Esophagus muscularis mucosa (tissue), 4 donors: ENCODE results near the gene SPATS2. TPM values are rescaled to one million over a fixed set of nuclear protein-coding genes. Genes with fewer than 3 reads are reported as not detected.
"Not testable (repeated sequence)": the region's sequence is repeated elsewhere in the genome, so short reads cannot be mapped to it uniquely, and the experiment has no call there.

ENCODE experiments used
- DNase-seq: peaks from one replicate; pipeline ENCODE4 v3.0.0-alpha.2; 2017; ENCODE audit errors: extremely low spot score
- H3K27ac ChIP-seq, 4 donors: fragments of 200-600 bp; sonication (generic); replicated peaks in 1 of 4; 1 replicate in 3 of 4; 2 replicates in 1 of 4; pipeline ENCODE4 v1.5.1; 2016 to 2019; ENCODE audit warnings: mild to moderate bottlenecking in 1 of 4
- H3K27me3 ChIP-seq, 4 donors: fragments of 200-600 bp; sonication (generic); one replicate each; pipeline versions ENCODE4 v1.5.1 to v1.6.0; 2016 to 2019
- H3K36me3 ChIP-seq, 4 donors: fragments of 200-600 bp; sonication (generic); one replicate each; pipeline ENCODE4 v1.5.1; 2016 to 2019
- H3K4me1 ChIP-seq, 4 donors: fragments of 200-600 bp; sonication (generic); one replicate each; pipeline ENCODE4 v1.5.1; 2016 to 2019
- H3K4me3 ChIP-seq, 4 donors: fragments of 200-600 bp; sonication (generic); 1 replicate in 2 of 4; 2 replicates in 2 of 4; pipeline ENCODE4 v1.5.1; 2016 to 2019; ENCODE audit warnings: mild to moderate bottlenecking in 4 of 4, moderate library complexity in 1 of 4
- H3K9me3 ChIP-seq, 4 donors: fragments of 200-600 bp; sonication (generic); 1 replicate in 3 of 4; 2 replicates in 1 of 4; pipeline ENCODE4 v1.5.1; 2016 to 2019
- CTCF ChIP-seq, 3 experiments: fragments of 200-600 bp in 2 of 3; fragments of 450-650 bp in 1 of 3; sonication (generic) in 2 of 3; IDR thresholded peaks; one replicate each; pipeline ENCODE4 v1.5.1; 2017 to 2019; ENCODE audit warnings: antibody characterized with exemption in 3 of 3, mild to moderate bottlenecking in 2 of 3, moderate library complexity in 1 of 3
- EP300 ChIP-seq: sonication (generic); formaldehyde crosslinking; IDR thresholded peaks from one replicate; pipeline ENCODE4 v1.6.1; 2017; ENCODE audit warnings: antibody characterized with exemption
- POLR2A ChIP-seq: fragments of 450-650 bp; IDR thresholded peaks from one replicate; pipeline ENCODE4 v1.6.1; 2017; ENCODE audit warnings: antibody characterized with exemption, moderate library complexity, mild to moderate bottlenecking, low read depth
- POLR2AphosphoS5 ChIP-seq, 2 donors: sonication (generic); formaldehyde crosslinking; IDR thresholded peaks; one replicate each; pipeline ENCODE4 v1.6.1; 2017; ENCODE audit warnings: antibody characterized with exemption in 2 of 2
- WGBS: methylation state at CpG from one replicate; pipeline ENCODE4 v1.1.5; 2018; 5-methylcytosine and 5-hydroxymethylcytosine counted together
- intact Hi-C: fragments of 100-400 bp; cut with DNase I; formaldehyde crosslinking; loops from one replicate; pipeline ENCODE4 v1.15.1; 2023
- total RNA-seq, 4 donors: library from RNA; depleted of rRNA; stranded (reverse); fragments of >200 nt; gene quantifications; one replicate each; pipeline versions ENCODE4 v1.1.0 to v1.2.1, GENCODE V29; 2016

SPATS2 gene
- total RNA-seq, 4 donors from 2014 or later, result 9.5 to 16.6 (median 11.5) TPM

DNA sequence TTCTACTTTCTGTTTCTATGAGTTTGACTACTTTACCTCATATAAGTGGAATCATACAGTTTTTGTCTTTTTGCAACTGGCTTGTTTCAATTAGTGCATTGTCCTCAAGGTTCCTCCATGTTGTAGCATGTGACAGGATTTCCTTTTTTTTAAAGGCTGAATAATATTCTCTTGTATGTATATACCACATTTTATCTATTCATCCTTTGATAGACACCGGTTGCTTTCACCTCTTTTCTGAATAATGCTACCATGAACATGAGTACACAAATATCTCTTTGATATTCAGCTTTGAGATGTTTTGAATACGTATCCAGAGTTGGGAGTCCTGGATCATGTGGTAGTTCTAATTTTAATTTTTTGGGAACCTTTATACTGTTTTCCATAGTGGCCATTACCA lies 65.4 kb downstream of the SPATS2 start:
- no peaks in the 10 kb centered on the region for H3K36me3 ChIP-seq
- no peaks in the 10 kb centered on the region for H3K27me3 ChIP-seq
- H3K4me3 ChIP-seq, result no peak overlapping the region
- intact Hi-C loops, result no loop called here
- DNase-seq, result no peak
- H3K27ac ChIP-seq, result no peak overlapping the region
- no peaks in the 10 kb centered on the region for H3K4me1 ChIP-seq
- WGBS, result 89% methylated on average over 2 of the region's 2 CpGs
- H3K9me3 ChIP-seq, result no peaks in the 10 kb centered on the region
- TF ChIP-seq POLR2AphosphoS5 (IDR thresholded peaks at IDR 0.05) (no peak), CTCF (IDR thresholded peaks at IDR 0.05) (no peak), EP300 (no peak), POLR2A (no peak)

DNA sequence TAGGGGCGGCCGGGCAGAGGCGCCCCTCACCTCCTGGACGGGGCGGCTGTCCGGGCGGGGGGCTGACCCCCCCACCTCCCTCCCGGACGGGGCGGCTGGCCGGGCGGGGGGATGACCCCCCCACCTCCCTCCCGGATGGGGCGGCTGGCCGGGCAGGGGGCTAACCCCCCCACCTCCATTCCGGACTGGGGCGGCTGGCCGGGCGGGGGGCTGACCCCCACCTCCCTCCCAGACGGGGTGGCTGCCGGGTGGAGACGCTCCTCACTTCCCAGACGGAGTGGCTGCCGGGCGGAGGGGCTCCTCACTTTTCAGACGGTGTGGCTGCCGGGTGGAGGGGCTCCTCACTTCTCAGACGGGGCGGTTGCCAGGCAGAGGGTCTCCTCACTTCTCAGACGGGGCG lies 69.5 kb downstream of the SPATS2 start:
- H3K27me3 ChIP-seq, H3K27ac ChIP-seq, H3K36me3 ChIP-seq, H3K4me1 ChIP-seq, intact Hi-C loops, H3K9me3 ChIP-seq, DNase-seq, H3K4me3 ChIP-seq: not testable (repeated sequence)
- no CpG with 5 or more reads among the region's 31 CpGs for WGBS

DNA sequence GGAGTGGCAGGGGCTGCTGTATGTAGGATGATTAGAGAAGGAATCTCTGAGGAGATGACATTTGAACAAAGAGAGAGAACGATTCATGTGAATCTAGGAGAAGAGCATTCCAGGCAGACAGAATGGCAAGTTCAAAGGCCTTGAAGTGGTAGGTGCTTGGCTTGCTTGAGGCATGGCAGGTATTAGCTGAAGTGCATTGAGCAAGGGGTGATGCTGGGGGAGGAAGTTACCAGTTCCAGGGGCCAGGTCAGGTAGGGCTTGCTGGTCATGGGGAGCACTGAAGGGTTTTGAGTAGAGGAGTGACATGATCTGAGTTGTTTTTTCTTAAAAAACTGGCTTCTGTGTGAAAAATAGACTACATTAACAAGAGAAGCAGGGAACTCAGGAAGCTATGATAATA lies 71.8 kb downstream of the SPATS2 start:
- Histone ChIP-seq H3K36me3 (no peaks in the 10 kb centered on the region), H3K27me3 (no peaks in the 10 kb centered on the region), H3K27ac (no peak overlapping the region), H3K9me3 (no peaks in the 10 kb centered on the region), H3K4me1 (no peaks in the 10 kb centered on the region), H3K4me3 (no peak overlapping the region)
- no peak for DNase-seq
- 100% methylated on average over 1 of the region's 1 CpG for WGBS
- TF ChIP-seq POLR2AphosphoS5 (IDR thresholded peaks at IDR 0.05), result no peak
- TF ChIP-seq EP300, result no peak
- TF ChIP-seq CTCF (IDR thresholded peaks at IDR 0.05), result no peak
- no peak for TF ChIP-seq POLR2A
- intact Hi-C loops, result no loop called here

GRCh38 chr12:49440035-49440434 lies 72.8 kb downstream of the SPATS2 start:
- TF ChIP-seq CTCF (IDR thresholded peaks at IDR 0.05) (no peak), POLR2AphosphoS5 (IDR thresholded peaks at IDR 0.05) (no peak), POLR2A (no peak), EP300 (no peak)
- DNase-seq, result no peak
- Histone ChIP-seq H3K9me3 (no peaks in the 10 kb centered on the region), H3K27ac (no peak overlapping the region), H3K36me3 (no peaks in the 10 kb centered on the region), H3K4me1 (no peaks in the 10 kb centered on the region), H3K4me3 (no peak overlapping the region), H3K27me3 (no peaks in the 10 kb centered on the region)
- WGBS, result 94% methylated on average over 2 of the region's 2 CpGs
- intact Hi-C loops, result no loop called here

- intact Hi-C loops, result no loop called here
Measured at GRCh38 chr12:49442915-49443314, 75.7 kb downstream of the SPATS2 start.

More at GRCh38 chr12:49442915-49443314, 75.7 kb downstream of the SPATS2 start:
- Histone ChIP-seq H3K36me3 (no peaks in the 10 kb centered on the region), H3K27ac (no peak overlapping the region), H3K4me3 (no peak overlapping the region), H3K9me3 (no peaks in the 10 kb centered on the region), H3K27me3 (no peaks in the 10 kb centered on the region), H3K4me1 (no peaks in the 10 kb centered on the region)
- no peak for DNase-seq
- WGBS, result 74% methylated on average over 1 of the region's 1 CpG
- TF ChIP-seq CTCF (IDR thresholded peaks at IDR 0.05) (no peak), POLR2AphosphoS5 (IDR thresholded peaks at IDR 0.05) (no peak), POLR2A (no peak)
